ENCODE results near the gene GDPD3.

The GDPD3 gene

GRCh38 chr16:30065943-30066760 lies 47.2 kb downstream of the GDPD3 start:
- H3K4me3 ChIP-seq (ENCODE audit: low read depth, low read length), result peak overlapping the region; percentile 80
- no peak for DNase-seq (ENCODE audit: low read depth)
- no peak for TF ChIP-seq CTCF (IDR thresholded peaks at IDR 0.05; ENCODE audit: low read depth, low read length, missing control alignments)
- in situ Hi-C loops (cut with HindIII; ENCODE audit: low sequenced_read_pairs), result no loop called here

- in situ Hi-C loops (cut with HindIII; ENCODE audit: low sequenced_read_pairs), result no loop called here
- peak; percentile 95 for DNase-seq (ENCODE audit: low read depth)
- no peak for TF ChIP-seq CTCF (IDR thresholded peaks at IDR 0.05; ENCODE audit: low read depth, low read length, missing control alignments)
- peak within 1 kb of the TSS; percentile 80 for H3K4me3 ChIP-seq (ENCODE audit: low read depth, low read length)
These were observed 48.0 kb downstream of the GDPD3 start, which contains the start of gene ALDOA for GRCh38 chr16:30065102-30065942. ALDOA (plus strand) TSS chr16:30065760; CDS start chr16:30066898, 1,138 bp downstream.

- no peak for TF ChIP-seq CTCF (IDR thresholded peaks at IDR 0.05; ENCODE audit: low read depth, low read length, missing control alignments)
- in situ Hi-C loops (cut with HindIII; ENCODE audit: low sequenced_read_pairs), result no loop called here
- DNase-seq (ENCODE audit: low read depth), result no peak
- H3K4me3 ChIP-seq (ENCODE audit: low read depth, low read length), result peak overlapping the region; percentile 80
These were observed 48.6 kb downstream of the GDPD3 start for GRCh38 chr16:30064729-30065101.

- peak overlapping the region; percentile 80 for H3K4me3 ChIP-seq (ENCODE audit: low read depth, low read length)
- in situ Hi-C loops (cut with HindIII; ENCODE audit: low sequenced_read_pairs), result no loop called here
- DNase-seq (ENCODE audit: low read depth), result no peak
- no peak for TF ChIP-seq CTCF (IDR thresholded peaks at IDR 0.05; ENCODE audit: low read depth, low read length, missing control alignments)
These were observed 49.2 kb downstream of the GDPD3 start for GRCh38 chr16:30063893-30064728.

GRCh38 chr16:30063278-30063892 lies 50.0 kb downstream of the GDPD3 start:
- no peak for DNase-seq (ENCODE audit: low read depth)
- in situ Hi-C loops (cut with HindIII; ENCODE audit: low sequenced_read_pairs), result no loop called here
- H3K4me3 ChIP-seq (ENCODE audit: low read depth, low read length), result peak overlapping the region; percentile 80
- TF ChIP-seq CTCF (IDR thresholded peaks at IDR 0.05; ENCODE audit: low read depth, low read length, missing control alignments), result no peak

All from astrocyte of the cerebellum (primary cell).